ENCODE data around the gene ATG2A. TPM values are rescaled to one million over a fixed set of nuclear protein-coding genes. Genes with fewer than 3 reads are reported as not detected.

Gene ATG2A
- total and polyA plus RNA-seq, 9 of the 15 experiments (the other 6 are each of a cell fraction or from before 2014, with no cell fraction given) = 0.25 to 45.9 (median 5.2) TPM

GRCh38 chr11:64887757-64888405 lies 29.1 kb downstream of the ATG2A start (continued):
- TF ChIP-seq ARHGAP35 (IDR thresholded peaks at IDR 0.05; ENCODE audit: partially characterized antibody) (no peak), FIP1L1 (IDR thresholded peaks at IDR 0.05; ENCODE audit: low read depth, low read length, poor library complexity, severe bottlenecking) (peak; percentile 84), CBFA2T2 (conservative IDR thresholded peaks at IDR 0.05) (0 out of 2 replicates have a peak, but pooled peaks have one; percentile 7), HCFC1 (IDR thresholded peaks at IDR 0.05; ENCODE audit: low read depth, low read length) (peak; percentile 44; the same call in 1 of the 2 replicates)

GRCh38 chr11:64887234-64887756 lies 29.7 kb downstream of the ATG2A start:
- Histone ChIP-seq H2AFZ (ENCODE audit: low read depth, low read length) (peak overlapping the region; percentile 99), H3K27me3 (ENCODE audit: control insufficient read depth in 2 of 2, insufficient read depth in 2 of 2, low read length in 2 of 2) (no peaks in the 10 kb centered on the region), H3K27ac (ENCODE audit: extremely low read depth, low read depth, low read length) (peak overlapping the region; percentile 82), H3K79me2 (ENCODE audit: control insufficient read depth, insufficient read depth, low read length) (no peaks in the 10 kb centered on the region), H3K9ac (ENCODE audit: insufficient read depth in 1 of 2, low read depth in 2 of 2, low read length in 2 of 2) (peak overlapping the region; percentile 70 to 88), H4K20me1 (replicated peaks; ENCODE audit: control insufficient read depth, insufficient read depth, low read length) (no peaks in the 10 kb centered on the region), H3K36me3 (ENCODE audit: control insufficient read depth, insufficient read depth, low read length) (no peaks in the 10 kb centered on the region), H3K4me1 (replicated peaks in 1 of 2; ENCODE audit: control insufficient read depth in 2 of 2, insufficient read depth in 2 of 2, low read length in 2 of 2) (peaks cover 44 to 75% of the 10 kb centered on the region in 2 experiments), H3K4me2 (ENCODE audit: insufficient read depth, low read length) (peak overlapping the region; percentile 91), H3K9me1 (ENCODE audit: control insufficient read depth, insufficient read depth, low read length) (no peaks in the 10 kb centered on the region), H3K9me3 (replicated peaks; ENCODE audit: control insufficient read depth, insufficient read depth, low read depth, low read length) (no peaks in the 10 kb centered on the region), H3K4me3 (peak overlapping the region; percentile 8; the same call in 1 of the 2 replicates)
- intact Hi-C loops (cut with micrococcal nuclease) = loop anchor here (5.0 to 10.0 kb wide), 2 partner anchors 110 to 228 kb away; partner anchors contain the start of genes SF1, TM7SF2 and ZNHIT2
- 45% methylated on average over 8 of the region's 8 CpGs for WGBS (ENCODE audit: insufficient coverage, low coverage, missing lambda C conversion rate)
- no TSS peak for BruUV-seq (replicated peaks)
- CTCF ChIA-PET (ENCODE audit: low intra/inter-chr PET ratio) = no interaction called here
- FAIRE-seq = peak; percentile 74
- peak in 1 of 4 experiments; percentile 42 for DNase-seq (ENCODE audit: extremely low read depth in 1 of 4, low spot score in 3 of 4)
- POLR2A ChIA-PET = interaction anchor here (0.6 to 1.4 kb wide), 4 partner anchors 10 to 234 kb away, joined by 3 to 10 read pairs (median 3); no protein-coding TSS in a partner anchor
- ATAC-seq = no peak
- in situ Hi-C loops (cut with MboI) = no loop called here
- TF ChIP-seq ZFP36 (IDR thresholded peaks at IDR 0.05; ENCODE audit: low read depth, low read length, partially characterized antibody) (no peak), THRAP3 (IDR thresholded peaks at IDR 0.05; ENCODE audit: borderline replicate concordance) (no peak), XRCC3 (IDR thresholded peaks at IDR 0.05) (no peak), SMAD2 (IDR thresholded peaks at IDR 0.05; ENCODE audit: low read depth, low read length) (no peak), IFI16 (CRISPR knock-in tag; IDR thresholded peaks at IDR 0.05) (no peak), ZNF592 (IDR thresholded peaks at IDR 0.05) (no peak; the same call in 1 of the 2 replicates), HDAC3 (IDR thresholded peaks at IDR 0.05; ENCODE audit: borderline replicate concordance, partially characterized antibody) (no peak), KHSRP (IDR thresholded peaks at IDR 0.05) (no peak), ZNF354B (CRISPR knock-in tag; IDR thresholded peaks at IDR 0.05) (no peak), CTCFL (IDR thresholded peaks at IDR 0.05; ENCODE audit: borderline replicate concordance, insufficient read depth, low read depth, low read length, poor library complexity, severe bottlenecking) (no peak)

Data from K562 (cell line).